K562 (cell line): ENCODE results near the gene ATRN. TPM values are rescaled to one million over a fixed set of nuclear protein-coding genes. Genes with fewer than 3 reads are reported as not detected.

Experiments
- ATAC-seq: fragments of 200-7000 bp; cut with Tn5 transposase; 3 replicates; pipeline ENCODE4 v1.9.1; 2020; ENCODE audit warnings: moderate library complexity
- BruUV-seq: library from RNA; stranded (reverse); fragments of 400-500 nt; replicated peaks from 2 replicates; lab custom pipeline; 2021; lab: Mats Ljungman, UMichigan
- CTCF ChIA-PET: fragments of 300-600 bp; formaldehyde crosslinking; extraction: SDS; loops from one replicate; lab custom pipeline; 2021; ENCODE audit warnings: low intra/inter-chr PET ratio; lab: Yijun Ruan, JAX
- POLR2A ChIA-PET: fragments of 300-600, 350-650 bp; sonication (Branson Sonifier 250); formaldehyde crosslinking; extraction: SDS; loops from one replicate; lab custom pipeline; 2021; ENCODE audit warnings: antibody characterized with exemption, inconsistent platforms; lab: Yijun Ruan, JAX
- DNase-seq, 4 experiments: peaks; one replicate each; pipeline versions ENCODE4 v3.0.0 to v3.0.0-alpha.2; 2011 to 2018; ENCODE audit warnings: low spot score in 3 of 4, mixed read lengths in 3 of 4; ENCODE audit errors: extremely low read depth in 1 of 4
- FAIRE-seq: peaks from 2 replicates; lab custom pipeline; 2011; peaks lifted over from hg19 to GRCh38; lab: Jason Lieb, UNC
- H2AFZ ChIP-seq: 2 replicates; pipeline ENCODE4 v1.6.0; 2011; ENCODE audit warnings: low read depth, low read length, control low read depth, inconsistent platforms
- H3K27ac ChIP-seq: fragments of 200-600 bp; 3 replicates; pipeline ENCODE4 v1.8.0; 2011; ENCODE audit warnings: low read depth, mild to moderate bottlenecking, control low read depth, inconsistent platforms, low read length, moderate library complexity, mixed read lengths; ENCODE audit errors: extremely low read depth
- H3K27me3 ChIP-seq, 2 experiments: fragments of 300-600 bp in 1 of 2; 2 replicates in 1 of 2; 3 replicates in 1 of 2; pipeline versions ENCODE4 v1.6.0 to v1.8.0; 2011; ENCODE audit warnings: inconsistent platforms in 2 of 2, low read length in 2 of 2, mild to moderate bottlenecking in 1 of 2, mixed read lengths in 1 of 2, moderate library complexity in 1 of 2; ENCODE audit not compliant: control insufficient read depth in 2 of 2, insufficient read depth in 2 of 2
- H3K36me3 ChIP-seq: fragments of 300-600 bp; 3 replicates; pipeline ENCODE4 v1.8.0; 2011; ENCODE audit warnings: mild to moderate bottlenecking, low read length, inconsistent platforms; ENCODE audit not compliant: control insufficient read depth, insufficient read depth
- H3K4me1 ChIP-seq, 2 experiments: fragments of 200-600 bp in 1 of 2; replicated peaks in 1 of 2; 2 replicates in 1 of 2; 3 replicates in 1 of 2; pipeline versions ENCODE4 v1.5.1 to v1.8.0; 2011; ENCODE audit warnings: inconsistent platforms in 2 of 2, low read length in 2 of 2, mild to moderate bottlenecking in 1 of 2, mixed read lengths in 1 of 2, moderate library complexity in 1 of 2; ENCODE audit not compliant: control insufficient read depth in 2 of 2, insufficient read depth in 2 of 2
- H3K4me2 ChIP-seq: 2 replicates; pipeline ENCODE4 v1.6.1; 2011; ENCODE audit warnings: low read length, control low read depth, inconsistent platforms, mixed read lengths; ENCODE audit not compliant: insufficient read depth
- H3K4me3 ChIP-seq: fragments of 200-600 bp; sonication (generic), shearing (Covaris generic); 2 replicates; pipeline ENCODE4 v1.5.1; 2016; ENCODE audit warnings: control low read depth, inconsistent platforms
- H3K79me2 ChIP-seq: fragments of 200-600 bp; 3 replicates; pipeline ENCODE4 v1.8.0; 2011; ENCODE audit warnings: low read length, inconsistent platforms; ENCODE audit not compliant: control insufficient read depth, insufficient read depth
- H3K9ac ChIP-seq, 2 experiments: 2 replicates each; pipeline versions ENCODE4 v1.6.0 to v1.6.1; 2011; ENCODE audit warnings: low read depth in 2 of 2, low read length in 2 of 2, control low read depth in 1 of 2, inconsistent platforms in 1 of 2, mild to moderate bottlenecking in 1 of 2, mixed read lengths in 1 of 2; ENCODE audit not compliant: insufficient read depth in 1 of 2
- H3K9me1 ChIP-seq: one replicate; pipeline ENCODE4 v1.6.0; 2011; ENCODE audit warnings: inconsistent platforms, mild to moderate bottlenecking, low read length, moderate library complexity; ENCODE audit not compliant: control insufficient read depth, insufficient read depth
- H3K9me3 ChIP-seq: replicated peaks from 2 replicates; pipeline ENCODE4 v1.5.1; 2011; ENCODE audit warnings: low read depth, low read length, inconsistent platforms; ENCODE audit not compliant: control insufficient read depth, insufficient read depth
- H4K20me1 ChIP-seq: replicated peaks from 2 replicates; pipeline ENCODE4 v1.6.1; 2011; ENCODE audit warnings: low read length, inconsistent platforms, mixed read lengths; ENCODE audit not compliant: control insufficient read depth, insufficient read depth
- BHLHE40 ChIP-seq: IDR thresholded peaks from 2 replicates; pipeline ENCODE4 v1.6.1; 2011; ENCODE audit warnings: low read length, improper control_type of control experiment
- CREM ChIP-seq: IDR thresholded peaks from 2 replicates; pipeline ENCODE4 v1.6.1; 2014; ENCODE audit warnings: antibody characterized with exemption, low read depth
- FOXA3 ChIP-seq, 2 experiments: fragments of 450-650 bp in 1 of 2; sonication (generic) in 1 of 2; formaldehyde crosslinking; IDR thresholded peaks in 1 of 2; conservative IDR thresholded peaks in 1 of 2; 2 replicates each; pipeline versions ENCODE4 v1.4.0 to v1.8.0; 2020 to 2022; ENCODE audit warnings: mild to moderate bottlenecking in 2 of 2, missing genetic modification reagents in 1 of 2
- HDAC6 ChIP-seq: IDR thresholded peaks from 2 replicates; pipeline ENCODE4 v1.6.1; 2012; ENCODE audit warnings: low read depth, mild to moderate bottlenecking, control low read depth, inconsistent platforms, low read length, moderate library complexity
- HSF4 ChIP-seq: fragments of 250-450 bp; sonication (Bioruptor Pico); IDR thresholded peaks from 2 replicates; pipeline ENCODE4 v2.1.2; 2022; ENCODE audit warnings: mild to moderate bottlenecking, moderate library complexity, borderline replicate concordance
- MTA2 ChIP-seq: fragments of 450-650 bp; IDR thresholded peaks from 2 replicates; pipeline ENCODE4 v1.6.1; 2016; ENCODE audit warnings: low read depth
- PATZ1 ChIP-seq: fragments of 250-450 bp; sonication (Bioruptor Pico); IDR thresholded peaks from 2 replicates; pipeline ENCODE4 v1.5.0; 2020; ENCODE audit warnings: mild to moderate bottlenecking, borderline replicate concordance
- PCBP2 ChIP-seq: fragments of 200-400 bp; formaldehyde crosslinking; IDR thresholded peaks from 2 replicates; pipeline ENCODE4 v1.6.1; 2018; ENCODE audit warnings: low read length, low read depth, mild to moderate bottlenecking, moderate library complexity; ENCODE audit not compliant: poor library complexity, severe bottlenecking
- SMAD4 ChIP-seq: fragments of 250-450 bp; sonication (Bioruptor Pico); conservative IDR thresholded peaks from 2 replicates; pipeline ENCODE4 v1.8.0; 2021; ENCODE audit warnings: inconsistent platforms, mild to moderate bottlenecking, moderate library complexity
- TARDBP ChIP-seq: fragments of 450-650 bp; IDR thresholded peaks from 2 replicates; pipeline ENCODE4 v1.6.1; 2016
- TCF7 ChIP-seq: sonication (generic); IDR thresholded peaks from 2 replicates; pipeline ENCODE4 v1.6.1; 2016; ENCODE audit warnings: antibody characterized with exemption, borderline replicate concordance
- U2AF1 ChIP-seq: fragments of 200-400 bp; formaldehyde crosslinking; optimal IDR thresholded peaks from 2 replicates; pipeline ENCODE3; 2017; ENCODE audit warnings: mild to moderate bottlenecking, low read depth, low read length, moderate library complexity
- UBTF ChIP-seq, 2 experiments: IDR thresholded peaks; 2 replicates each; pipeline ENCODE4 v1.6.1; 2012; ENCODE audit warnings: improper control_type of control experiment in 2 of 2, low read depth in 2 of 2, low read length in 2 of 2, borderline replicate concordance in 1 of 2
- USF1 ChIP-seq: sonication (generic); formaldehyde crosslinking; IDR thresholded peaks from 2 replicates; pipeline ENCODE4 v1.9.0; 2022; ENCODE audit warnings: mild to moderate bottlenecking, missing genetic modification reagents
- USF2 ChIP-seq: sonication (generic); formaldehyde crosslinking; IDR thresholded peaks from 2 replicates; pipeline ENCODE4 v1.5.0; 2020; ENCODE audit warnings: missing genetic modification reagents
- ZFP1 ChIP-seq: fragments of 450-650 bp; formaldehyde crosslinking; IDR thresholded peaks from 2 replicates; pipeline ENCODE4 v1.4.0; 2020; ENCODE audit warnings: mild to moderate bottlenecking, mixed read lengths
- ZNF253 ChIP-seq: fragments of 250-450 bp; sonication (Bioruptor Pico); conservative IDR thresholded peaks from 2 replicates; pipeline ENCODE4 v1.6.1; 2021; ENCODE audit warnings: mild to moderate bottlenecking
- ZNF778 ChIP-seq: fragments of 450-650 bp; formaldehyde crosslinking; IDR thresholded peaks from 2 replicates; pipeline ENCODE4 v1.4.0; 2020; ENCODE audit warnings: mild to moderate bottlenecking, moderate library complexity
- WGBS: fragments of 100-300 bp; shearing (Covaris generic); methylation state at CpG from one replicate; pipeline ENCODE4 v1.1.6; 2016; ENCODE audit warnings: low coverage, mixed read lengths; ENCODE audit not compliant: insufficient coverage; ENCODE audit errors: missing lambda C conversion rate; 5-methylcytosine and 5-hydroxymethylcytosine counted together
- in situ Hi-C: fragments of 300-500 bp; cut with MboI; formaldehyde crosslinking; loops from 4 replicates; pipeline ENCODE4 v1.15.0; 2018; ENCODE audit warnings: inconsistent platforms, mixed read lengths
- intact Hi-C: fragments of 100-400 bp; cut with micrococcal nuclease; formaldehyde crosslinking; loops from 2 replicates; pipeline ENCODE4 v1.14.2; 2022
- polyA plus RNA-seq, 8 experiments: library from polyadenylated mRNA; depleted of rRNA in 4 of 8; stranded (reverse) in 5 of 8; unstranded in 3 of 8; fragments of >200 nt; fragmentation: Nextera tagmentation in 2 of 8; fragmentation: Illumina TruSeq in 1 of 8; extraction: Ambion mirVana in 2 of 8; extraction: Trizol in 1 of 8; gene quantifications; 2 replicates each; pipeline versions ENCODE4 v1.2.1 to v1.2.3, GENCODE V29; 2011 to 2014; ENCODE audit warnings: inconsistent platforms in 1 of 8, missing spikeins in 1 of 8
- total RNA-seq, 7 experiments: library from RNA; depleted of rRNA in 6 of 7; stranded (reverse); fragments of >200 nt in 6 of 7; fragmentation: Illumina TruSeq in 2 of 7; extraction: Trizol in 2 of 7; gene quantifications; 2 replicates each; pipeline versions ENCODE4 v1.2.1 to v1.2.3, GENCODE V29; 2011 to 2021; ENCODE audit warnings: low replicate concordance in 1 of 7

The ATRN gene
- total and polyA plus RNA-seq, 9 of the 15 experiments (the other 6 are each of a cell fraction or from before 2014, with no cell fraction given): 0.69 to 16.5 (median 7.6) TPM

- Histone ChIP-seq H4K20me1 (no peaks in the 10 kb centered on the region), H3K9me3 (no peaks in the 10 kb centered on the region), H3K9me1 (no peaks in the 10 kb centered on the region), H3K27me3 (peaks cover 0 to 5% of the 10 kb centered on the region in 2 experiments; a peak in 2 of 5 replicates), H3K4me1 (peaks cover 0 to 14% of the 10 kb centered on the region in 2 experiments; a peak in 3 of 5 replicates), H3K9ac (no peak overlapping the region), H3K4me2 (no peak overlapping the region), H3K79me2 (no peaks in the 10 kb centered on the region), H2AFZ (peak overlapping the region; percentile 84), H3K4me3 (no peak overlapping the region), H3K36me3 (no peaks in the 10 kb centered on the region), H3K27ac (no peak overlapping the region)
- peak; percentile 87 for ATAC-seq
- intact Hi-C loops (no loop called here), in situ Hi-C loops (no loop called here)
- peak; percentile 58 for FAIRE-seq
- peak; percentile 38 to 59 (median 53) for DNase-seq
- no TSS peak for BruUV-seq
- WGBS: 7% methylated on average over 2 of the region's 2 CpGs
- ChIA-PET POLR2A (interaction anchor here (0.7 kb wide), 1 partner anchor 9 kb away, joined by 3 read pairs; no protein-coding TSS in a partner anchor), CTCF (interaction anchor here (0.7 kb wide), 1 partner anchor 51 kb away, joined by 4 read pairs; no protein-coding TSS in a partner anchor)
- no peak for TF ChIP-seq UBTF (IDR thresholded peaks at IDR 0.05; ENCODE audit: borderline replicate concordance in 1 of 2, low read depth in 2 of 2, low read length in 2 of 2)
- no peak for TF ChIP-seq PATZ1 (CRISPR knock-in tag)
- no peak for TF ChIP-seq U2AF1
- no peak for TF ChIP-seq ZNF778
- TF ChIP-seq MTA2: no peak
- peak; percentile 95 for TF ChIP-seq USF1 (CRISPR knock-in tag)
- no peak for TF ChIP-seq ZNF253
- TF ChIP-seq CREM: 0 out of 2 replicates have a peak, but pooled peaks have one; percentile 27
- no peak for TF ChIP-seq TARDBP
- TF ChIP-seq USF2 (CRISPR knock-in tag): peak; percentile 94
- no peak for TF ChIP-seq BHLHE40
- no peak for TF ChIP-seq PCBP2
- no peak for TF ChIP-seq TCF7
- TF ChIP-seq HSF4: no peak
- no peak for TF ChIP-seq ZFP1
- TF ChIP-seq FOXA3 (CRISPR knock-in tag; conservative IDR thresholded peaks at IDR 0.05 in 1 of 2, IDR thresholded peaks at IDR 0.05 in 1 of 2): no peak
- TF ChIP-seq HDAC6: no peak
- no peak for TF ChIP-seq SMAD4 (CRISPR knock-in tag)
Observed at GRCh38 chr20:3687655-3688054, 216.8 kb downstream of the ATRN start.
